H1 (cell line): ENCODE measurements around the gene LFNG. TPM values are rescaled to one million over a fixed set of nuclear protein-coding genes. Genes with fewer than 3 reads are reported as not detected.

Experiments used
- KDM1A ChIP-seq: fragments of 200-600, 300-600 bp; sonication (generic); IDR thresholded peaks from 2 replicates; pipeline ENCODE4 v1.7.1; 2016; ENCODE audit warnings: mild to moderate bottlenecking, low read length, borderline replicate concordance
- polyA plus RNA-seq, 7 experiments: library from polyadenylated mRNA; depleted of rRNA in 3 of 7; stranded (reverse) in 5 of 7; unstranded in 2 of 7; fragments of >200 nt in 5 of 7; fragments of 200-250 nt in 2 of 7; gene quantifications; 1 replicate in 5 of 7; 2 replicates in 1 of 7; 4 replicates in 1 of 7; pipeline versions ENCODE4 v1.2.1 to v1.2.3, GENCODE V29; 2011 to 2013; ENCODE audit warnings: missing spikeins in 2 of 7, mixed read lengths in 2 of 7
- total RNA-seq: library from RNA; stranded (reverse); fragmentation: NEBNext Ultra II Directional; extraction: Animal tissue kit (Norgen Biotek cat#: 25700); gene quantifications from 2 replicates; pipeline ENCODE4 v1.2.1, GENCODE V29; 2021

Gene LFNG
- total and polyA plus RNA-seq, 2 of the 8 experiments (the other 6 are each of a cell fraction or from before 2014, with no cell fraction given) = 31.6 to 35.6 TPM

DNA sequence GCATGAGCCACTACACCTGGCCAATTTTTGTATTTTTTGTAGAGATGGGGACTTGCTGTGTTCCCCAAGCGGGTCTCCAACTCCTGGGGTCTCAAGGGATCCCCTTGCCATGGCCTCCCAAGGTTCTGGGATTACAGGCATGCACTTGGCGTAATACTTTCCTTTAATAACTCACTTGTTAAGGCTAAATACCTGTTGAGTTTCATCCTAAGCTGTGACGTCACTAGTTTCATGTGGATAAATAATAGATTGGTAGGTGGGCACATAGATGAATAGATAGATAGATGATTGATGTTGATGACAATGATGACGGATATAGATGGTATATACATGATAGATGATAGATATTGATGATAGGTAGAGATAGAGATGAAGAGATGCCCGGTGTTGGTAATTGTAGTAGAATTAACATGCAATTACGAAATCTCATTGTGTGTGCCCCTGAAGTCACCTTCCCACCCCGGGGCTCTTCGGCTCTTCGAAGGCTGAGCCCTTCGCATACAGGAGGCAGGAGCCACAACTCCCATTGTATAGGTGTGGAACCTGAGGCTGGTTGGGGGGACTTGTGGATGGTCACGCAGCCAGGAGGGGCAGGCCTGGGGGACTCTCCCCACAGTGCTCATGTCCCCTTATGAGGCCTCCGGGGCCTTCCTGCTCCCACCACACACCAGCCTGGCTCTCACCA, 45.9 kb upstream of the LFNG start (continued):
- no peak for TF ChIP-seq KDM1A
